Neural cell (in vitro differentiated cells): ENCODE results near the gene GZMM. TPM values are rescaled to one million over a fixed set of nuclear protein-coding genes. Genes with fewer than 3 reads are reported as not detected.

ENCODE experiments used
- H2AFZ ChIP-seq: fragments of 200-600, 300-800 bp; sonication (generic), shearing (Covaris generic); 2 replicates; pipeline ENCODE4 v1.6.0; 2014; ENCODE audit warnings: low read depth, mild to moderate bottlenecking, antibody characterized with exemption, low read length, moderate library complexity
- H3F3A ChIP-seq: fragments of 200-600 bp; shearing (Covaris generic); 2 replicates; pipeline ENCODE4 v1.6.1; 2016; ENCODE audit warnings: mild to moderate bottlenecking, moderate library complexity, mixed read lengths, antibody characterized with exemption, low read length; ENCODE audit not compliant: insufficient read depth, poor library complexity, severe bottlenecking
- H3K27ac ChIP-seq: fragments of 200-600, 300-800 bp; sonication (generic), shearing (Covaris generic); 2 replicates; pipeline ENCODE4 v1.5.1; 2014; ENCODE audit warnings: mild to moderate bottlenecking, low read length, moderate library complexity
- H3K27me3 ChIP-seq: fragments of 300-800, 200-600 bp; sonication (generic), shearing (Covaris generic); 2 replicates; pipeline ENCODE4 v1.6.0; 2014; ENCODE audit warnings: mild to moderate bottlenecking, low read depth, low read length, moderate library complexity; ENCODE audit not compliant: insufficient read depth
- H3K36me3 ChIP-seq: fragments of 300-800, 200-600 bp; sonication (generic), shearing (Covaris generic); 2 replicates; pipeline ENCODE4 v1.5.1; 2014; ENCODE audit warnings: mild to moderate bottlenecking, antibody characterized with exemption, low read length, moderate library complexity; ENCODE audit not compliant: insufficient read depth
- H3K4me2 ChIP-seq: fragments of 300-800, 200-600 bp; sonication (generic), shearing (Covaris generic); 2 replicates; pipeline ENCODE4 v1.6.0; 2014; ENCODE audit warnings: mild to moderate bottlenecking, low read length
- H3K4me3 ChIP-seq: fragments of 300-800, 200-600 bp; sonication (generic), shearing (Covaris generic); 2 replicates; pipeline ENCODE4 v1.5.1; 2014; ENCODE audit warnings: mild to moderate bottlenecking, low read length, moderate library complexity
- H3K79me2 ChIP-seq: fragments of 200-600 bp; shearing (Covaris generic); replicated peaks from 2 replicates; pipeline ENCODE4 v1.6.0; 2014; ENCODE audit warnings: mild to moderate bottlenecking, low read length, moderate library complexity; ENCODE audit not compliant: insufficient read depth
- H3K9ac ChIP-seq: fragments of 300-800, 200-600 bp; sonication (generic), shearing (Covaris generic); 2 replicates; pipeline ENCODE4 v1.6.1; 2016; ENCODE audit warnings: mild to moderate bottlenecking, low read length, mixed read lengths
- H3K9me2 ChIP-seq: fragments of 200-600 bp; shearing (Covaris generic); 2 replicates; pipeline ENCODE4 v1.6.1; 2016; ENCODE audit warnings: mild to moderate bottlenecking, low read length, mixed read lengths; ENCODE audit not compliant: insufficient read depth
- H3K9me3 ChIP-seq: fragments of 200-600, 300-800 bp; sonication (generic), shearing (Covaris generic); 2 replicates; pipeline ENCODE4 v1.6.1; 2016; ENCODE audit warnings: mild to moderate bottlenecking, mixed run types, low read length, moderate library complexity, mixed read lengths
- H4K20me1 ChIP-seq: fragments of 200-600 bp; shearing (Covaris generic); 2 replicates; pipeline ENCODE4 v1.6.1; 2016; ENCODE audit warnings: mild to moderate bottlenecking, mixed run types; ENCODE audit not compliant: insufficient read depth
- CTCF ChIP-seq: fragments of 450-650 bp; IDR thresholded peaks from 2 replicates; pipeline ENCODE4 v1.5.1; 2014; ENCODE audit warnings: antibody characterized with exemption, mild to moderate bottlenecking, moderate library complexity; ENCODE audit not compliant: poor library complexity, severe bottlenecking
- EP300 ChIP-seq: fragments of 450-650 bp; conservative IDR thresholded peaks from 2 replicates; pipeline ENCODE4 v1.6.1; 2014; ENCODE audit warnings: antibody characterized with exemption, mild to moderate bottlenecking, moderate library complexity; ENCODE audit not compliant: poor library complexity, severe bottlenecking
- EZH2 ChIP-seq: fragments of 200-600, 300-800 bp; shearing (Covaris generic), sonication (generic); IDR thresholded peaks from 2 replicates; pipeline ENCODE4 v1.6.1; 2014; ENCODE audit warnings: antibody characterized with exemption, low read length, borderline replicate concordance, mild to moderate bottlenecking; ENCODE audit not compliant: insufficient read depth, poor library complexity, severe bottlenecking
- MXI1 ChIP-seq: fragments of 450-650 bp; conservative IDR thresholded peaks from 2 replicates; pipeline ENCODE4 v1.6.1; 2014; ENCODE audit warnings: antibody characterized with exemption, mild to moderate bottlenecking; ENCODE audit not compliant: poor library complexity, severe bottlenecking
- POLR2AphosphoS5 ChIP-seq: IDR thresholded peaks from 2 replicates; pipeline ENCODE4 v1.6.1; 2012
- RAD21 ChIP-seq: fragments of 450-650 bp; conservative IDR thresholded peaks from 2 replicates; pipeline ENCODE4 v1.6.1; 2014; ENCODE audit warnings: antibody characterized with exemption, mild to moderate bottlenecking, moderate library complexity
- REST ChIP-seq: IDR thresholded peaks from 2 replicates; pipeline ENCODE4 v1.6.1; 2012; ENCODE audit warnings: borderline replicate concordance
- SMC3 ChIP-seq: fragments of 450-650 bp; conservative IDR thresholded peaks from 2 replicates; pipeline ENCODE4 v1.6.1; 2014; ENCODE audit warnings: antibody characterized with exemption, mild to moderate bottlenecking, moderate library complexity; ENCODE audit not compliant: poor library complexity
- TAF1 ChIP-seq: IDR thresholded peaks from 2 replicates; pipeline ENCODE4 v1.6.1; 2012; ENCODE audit warnings: low read depth
- polyA plus RNA-seq: library from polyadenylated mRNA; depleted of rRNA; stranded (reverse); fragments of >200 nt; gene quantifications from 2 replicates; pipeline ENCODE4 v1.2.3, GENCODE V29; 2014

GZMM gene
- polyA plus RNA-seq, 1 donor from 2014 or later, result 0.38 TPM

GRCh38 chr19:536031-536880 is 7.6 kb upstream of the GZMM start:
- Histone ChIP-seq H3F3A (no peaks in the 10 kb centered on the region), H3K9me2 (no peaks in the 10 kb centered on the region), H3K36me3 (no peaks in the 10 kb centered on the region), H3K4me2 (no peak overlapping the region), H3K27ac (no peak overlapping the region), H4K20me1 (peaks cover 16% of the 10 kb centered on the region), H3K4me3 (no peak overlapping the region), H3K9ac (no peak overlapping the region), H3K79me2 (peaks cover 30% of the 10 kb centered on the region), H3K9me3 (no peaks in the 10 kb centered on the region), H3K27me3 (no peaks in the 10 kb centered on the region), H2AFZ (no peak overlapping the region)
- TF ChIP-seq REST (no peak), EZH2 (no peak), CTCF (no peak), TAF1 (no peak), EP300 (no peak), MXI1 (no peak), RAD21 (no peak), POLR2AphosphoS5 (no peak), SMC3 (no peak)

GRCh38 chr19:536881-537404 is 6.9 kb upstream of the GZMM start:
- no peak overlapping the region for H3K4me3 ChIP-seq
- TF ChIP-seq CTCF, result no peak
- no peaks in the 10 kb centered on the region for H3K9me2 ChIP-seq
- no peaks in the 10 kb centered on the region for H3K27me3 ChIP-seq
- no peak overlapping the region for H3K9ac ChIP-seq
- peaks cover 30% of the 10 kb centered on the region for H3K79me2 ChIP-seq
- H3K4me2 ChIP-seq, result no peak overlapping the region
- H3F3A ChIP-seq, result no peaks in the 10 kb centered on the region
- H4K20me1 ChIP-seq, result peaks cover 16% of the 10 kb centered on the region
- H3K27ac ChIP-seq, result no peak overlapping the region
- H3K36me3 ChIP-seq, result no peaks in the 10 kb centered on the region
- H2AFZ ChIP-seq, result no peak overlapping the region
- no peaks in the 10 kb centered on the region for H3K9me3 ChIP-seq
